ENCODE data around the gene ALPG.

GRCh38 chr2:232419245-232420072 lies 12.8 kb downstream of the ALPG start:
- TF ChIP-seq CTCF (IDR thresholded peaks at IDR 0.05), result no peak
- TF ChIP-seq EZH2 (IDR thresholded peaks at IDR 0.05), result peak; percentile 99
- peak; percentile 92 for TF ChIP-seq EZH2phosphoT487 (IDR thresholded peaks at IDR 0.05)
